K562 (cell line): ENCODE data around the gene AP3S1.
"Not testable (repeated sequence)": the region's sequence is repeated elsewhere in the genome, so short reads cannot be mapped to it uniquely, and the experiment has no call there.

Experiments used
- E2F5 ChIP-seq: sonication (generic); formaldehyde crosslinking; IDR thresholded peaks from 2 replicates; pipeline ENCODE4 v1.8.0; 2022; ENCODE audit warnings: mild to moderate bottlenecking, missing genetic modification reagents
- FOXA1 ChIP-seq: fragments of 450-650 bp; IDR thresholded peaks from 2 replicates; pipeline ENCODE4 v1.6.1; 2016; ENCODE audit warnings: mild to moderate bottlenecking, borderline replicate concordance
- RCOR1 ChIP-seq, 2 experiments: IDR thresholded peaks; 2 replicates each; pipeline ENCODE4 v1.6.1; 2012; ENCODE audit warnings: low read depth in 2 of 2, low read length in 2 of 2, borderline replicate concordance in 1 of 2, improper control_type of control experiment in 1 of 2
- SNAPC5 ChIP-seq: fragments of 250-450 bp; sonication (Bioruptor Pico); IDR thresholded peaks from 2 replicates; pipeline ENCODE4 v1.8.0; 2021; ENCODE audit warnings: moderate library complexity, mild to moderate bottlenecking, inconsistent platforms

GRCh38 chr5:115913623-115914400 is 72.1 kb downstream of the AP3S1 start:
- TF ChIP-seq E2F5 (CRISPR knock-in tag); FOXA1; RCOR1 (IDR thresholded peaks at IDR 0.05; ENCODE audit: borderline replicate concordance in 1 of 2, low read depth in 2 of 2, low read length in 2 of 2); SNAPC5 (CRISPR knock-in tag): not testable (repeated sequence)
